GM12873 (cell line): Measurements from ENCODE around the gene RPS21.

ENCODE experiments used
- CTCF ChIP-seq: IDR thresholded peaks from 2 replicates; pipeline ENCODE4 v1.5.1; 2012; ENCODE audit warnings: low read depth, mild to moderate bottlenecking, moderate library complexity, low read length, control low read depth; ENCODE audit not compliant: insufficient read depth; ENCODE audit errors: missing control alignments

The RPS21 gene

GRCh38 chr20:62437496-62437895 is 50.6 kb downstream of the RPS21 start:
- TF ChIP-seq CTCF = no peak

GRCh38 chr20:62437927-62438326 is 51.0 kb downstream of the RPS21 start:
- no peak for TF ChIP-seq CTCF
